ENCODE measurements around the gene RASGEF1C. TPM values are rescaled to one million over a fixed set of nuclear protein-coding genes. Genes with fewer than 3 reads are reported as not detected.

Gene RASGEF1C
- total RNA-seq, 2 donors from 2014 or later: 0.09 to 3.1 TPM

DNA sequence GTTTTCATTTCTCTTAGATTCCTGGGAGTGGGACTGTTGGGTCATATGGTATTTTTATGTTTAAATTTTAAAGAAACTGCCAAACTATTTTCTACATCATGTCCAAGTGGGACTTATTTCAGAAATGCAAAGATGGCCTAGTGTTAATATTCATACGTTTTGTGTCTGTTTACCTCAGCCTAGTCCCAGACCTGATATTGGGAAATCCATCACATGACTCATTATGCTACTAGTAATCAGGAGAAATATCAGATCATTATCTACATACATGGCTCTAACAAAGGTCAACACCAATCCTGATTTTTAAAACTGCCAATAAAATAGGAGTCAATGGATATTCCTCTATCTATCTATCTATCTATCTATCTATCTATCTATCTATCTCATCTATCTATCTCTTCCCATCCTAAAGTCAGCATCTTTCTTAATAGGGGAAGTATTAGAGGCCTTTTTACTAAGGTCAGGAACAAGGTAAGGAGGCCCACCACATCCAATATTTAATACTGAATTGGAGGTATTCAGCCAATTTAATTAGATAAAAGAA is 4.7 kb downstream of the RASGEF1C start:
- no peak for TF ChIP-seq POLR2A (IDR thresholded peaks at IDR 0.05)
- TF ChIP-seq POLR2AphosphoS5 (IDR thresholded peaks at IDR 0.05): no peak
- TF ChIP-seq CTCF (IDR thresholded peaks at IDR 0.05): no peak
- 75% methylated on average over 1 of the region's 1 CpG for WGBS
- Histone ChIP-seq H3K4me1 (replicated peaks) (no peaks in the 10 kb centered on the region), H3K4me3 (no peak overlapping the region), H3K27me3 (replicated peaks; ENCODE audit: insufficient read depth) (no peaks in the 10 kb centered on the region), H3K9me3 (no peaks in the 10 kb centered on the region), H3K36me3 (no peaks in the 10 kb centered on the region), H3K27ac (no peak overlapping the region)
- no peak for DNase-seq (ENCODE audit: low spot score)
- intact Hi-C loops (cut with DNase I): no loop called here

DNA sequence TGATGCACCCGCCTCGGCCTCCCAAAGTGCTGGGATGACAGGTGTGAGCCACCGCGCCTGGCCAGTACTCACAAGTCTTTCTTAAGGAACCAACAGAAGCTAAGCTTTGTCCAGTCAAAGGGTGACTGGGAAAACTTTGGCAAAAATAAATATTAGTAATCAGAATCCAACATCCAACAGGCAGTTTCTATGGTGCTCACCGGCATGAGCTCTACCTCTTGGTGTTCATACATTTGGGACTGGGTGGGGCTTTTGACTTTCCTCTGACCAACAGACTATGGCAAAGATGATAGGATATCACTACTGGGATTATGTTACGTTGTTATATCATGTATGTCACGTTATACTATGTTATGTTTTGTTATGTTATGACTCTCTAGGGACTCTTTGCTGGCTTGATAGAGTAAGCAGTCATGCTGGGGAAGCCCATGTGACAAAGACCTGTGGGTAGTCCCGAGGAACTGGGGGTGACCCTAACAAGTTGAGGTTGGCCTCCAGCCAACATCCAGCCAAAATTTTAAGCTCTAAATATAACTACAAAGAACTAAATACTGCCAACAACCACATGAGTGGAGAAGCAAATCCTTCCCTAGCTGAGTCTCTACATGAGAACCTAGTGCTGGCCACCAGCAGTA is 6.0 kb downstream of the RASGEF1C start:
- 84% methylated on average over 8 of the region's 8 CpGs for WGBS
- TF ChIP-seq POLR2AphosphoS5 (IDR thresholded peaks at IDR 0.05) (no peak), CTCF (IDR thresholded peaks at IDR 0.05) (no peak)
- H3K27me3 ChIP-seq (replicated peaks; ENCODE audit: insufficient read depth): no peaks in the 10 kb centered on the region
- H3K27ac ChIP-seq: no peak overlapping the region
- no peaks in the 10 kb centered on the region for H3K4me1 ChIP-seq (replicated peaks)
- intact Hi-C loops (cut with DNase I): no loop called here
- no peak overlapping the region for H3K4me3 ChIP-seq
- no peak for DNase-seq (ENCODE audit: low spot score)
- no peaks in the 10 kb centered on the region for H3K9me3 ChIP-seq
- H3K36me3 ChIP-seq: no peaks in the 10 kb centered on the region

- no peaks in the 10 kb centered on the region for H3K27me3 ChIP-seq (replicated peaks; ENCODE audit: insufficient read depth)
- no peak for DNase-seq (ENCODE audit: low spot score)
Observed at GRCh38 chr5:180201051-180201987, 7.7 kb downstream of the RASGEF1C start.

DNA sequence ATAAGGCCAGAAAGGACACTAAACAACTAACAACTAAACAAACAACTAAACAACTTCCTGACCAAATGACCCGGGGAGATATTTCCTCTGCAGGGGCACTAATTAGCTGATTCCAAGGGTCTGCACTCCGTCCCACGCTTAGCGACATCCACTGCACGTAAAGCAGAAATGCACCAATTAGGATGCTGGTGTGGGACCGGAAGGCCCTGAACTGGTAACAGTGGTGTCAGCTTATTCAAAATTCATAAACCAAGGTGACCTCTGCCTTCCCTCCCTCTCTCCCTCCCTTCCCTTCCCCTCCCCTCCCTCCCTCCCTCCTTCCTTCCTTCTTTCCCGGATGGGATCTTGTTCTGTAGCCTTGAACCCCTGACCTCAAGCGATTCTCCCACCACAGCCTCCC is 9.6 kb downstream of the RASGEF1C start:
- 55% methylated on average over 8 of the region's 8 CpGs for WGBS
- H3K4me3 ChIP-seq: no peak overlapping the region
- no peaks in the 10 kb centered on the region for H3K36me3 ChIP-seq
- intact Hi-C loops (cut with DNase I): no loop called here
- H3K4me1 ChIP-seq (replicated peaks): no peaks in the 10 kb centered on the region
- DNase-seq (ENCODE audit: low spot score): no peak
- H3K27ac ChIP-seq: no peak overlapping the region
- no peaks in the 10 kb centered on the region for H3K27me3 ChIP-seq (replicated peaks; ENCODE audit: insufficient read depth)
- no peak for TF ChIP-seq CTCF (IDR thresholded peaks at IDR 0.05)
- H3K9me3 ChIP-seq: no peaks in the 10 kb centered on the region

More at GRCh38 chr5:180201051-180201987, 7.7 kb downstream of the RASGEF1C start:
- Histone ChIP-seq H3K4me1 (replicated peaks) (no peaks in the 10 kb centered on the region), H3K27ac (no peak overlapping the region), H3K4me3 (no peak overlapping the region), H3K36me3 (no peaks in the 10 kb centered on the region), H3K9me3 (no peaks in the 10 kb centered on the region)
- TF ChIP-seq CTCF (IDR thresholded peaks at IDR 0.05): peak in 1 of 4 experiments; percentile 4
- no peak for TF ChIP-seq POLR2AphosphoS5 (IDR thresholded peaks at IDR 0.05)
- WGBS: 80% methylated on average over 23 of the region's 23 CpGs
- intact Hi-C loops (cut with DNase I): no loop called here

All from prostate gland (tissue), 2 donors.